Measurements from ENCODE around the gene BMI1.

DNA sequence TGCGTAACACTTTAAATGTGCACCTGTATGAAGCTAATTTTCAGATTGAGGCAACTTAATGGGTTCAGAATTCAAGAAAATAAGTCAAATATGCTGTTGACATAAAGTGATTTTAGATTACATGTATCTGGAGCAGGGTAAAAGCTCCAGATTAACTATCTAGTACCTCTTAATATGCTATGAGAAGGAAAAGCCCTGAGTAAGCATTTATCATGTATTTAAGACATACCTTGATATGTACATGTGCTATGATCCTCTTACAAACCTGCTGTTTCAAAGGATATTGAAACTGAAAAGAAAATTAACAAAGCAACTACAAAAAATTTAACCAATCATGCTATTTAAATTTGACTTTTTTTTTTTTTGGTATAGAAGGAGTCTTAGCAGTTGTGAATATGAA, 28.9 kb downstream of the BMI1 start:
- TF ChIP-seq, protein P1, sequence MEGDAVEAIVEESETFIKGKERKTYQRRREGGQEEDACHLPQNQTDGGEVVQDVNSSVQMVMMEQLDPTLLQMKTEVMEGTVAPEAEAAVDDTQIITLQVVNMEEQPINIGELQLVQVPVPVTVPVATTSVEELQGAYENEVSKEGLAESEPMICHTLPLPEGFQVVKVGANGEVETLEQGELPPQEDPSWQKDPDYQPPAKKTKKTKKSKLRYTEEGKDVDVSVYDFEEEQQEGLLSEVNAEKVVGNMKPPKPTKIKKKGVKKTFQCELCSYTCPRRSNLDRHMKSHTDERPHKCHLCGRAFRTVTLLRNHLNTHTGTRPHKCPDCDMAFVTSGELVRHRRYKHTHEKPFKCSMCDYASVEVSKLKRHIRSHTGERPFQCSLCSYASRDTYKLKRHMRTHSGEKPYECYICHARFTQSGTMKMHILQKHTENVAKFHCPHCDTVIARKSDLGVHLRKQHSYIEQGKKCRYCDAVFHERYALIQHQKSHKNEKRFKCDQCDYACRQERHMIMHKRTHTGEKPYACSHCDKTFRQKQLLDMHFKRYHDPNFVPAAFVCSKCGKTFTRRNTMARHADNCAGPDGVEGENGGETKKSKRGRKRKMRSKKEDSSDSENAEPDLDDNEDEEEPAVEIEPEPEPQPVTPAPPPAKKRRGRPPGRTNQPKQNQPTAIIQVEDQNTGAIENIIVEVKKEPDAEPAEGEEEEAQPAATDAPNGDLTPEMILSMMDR (IDR thresholded peaks at IDR 0.05), result no peak
- TF ChIP-seq TEAD4 (CRISPR knock-in tag; IDR thresholded peaks at IDR 0.05) (no peak), TCF7 (CRISPR knock-in tag; IDR thresholded peaks at IDR 0.05; ENCODE audit: low read depth) (no peak), ZNF121 (CRISPR knock-in tag; IDR thresholded peaks at IDR 0.05) (no peak)
- TF ChIP-seq, protein P2, sequence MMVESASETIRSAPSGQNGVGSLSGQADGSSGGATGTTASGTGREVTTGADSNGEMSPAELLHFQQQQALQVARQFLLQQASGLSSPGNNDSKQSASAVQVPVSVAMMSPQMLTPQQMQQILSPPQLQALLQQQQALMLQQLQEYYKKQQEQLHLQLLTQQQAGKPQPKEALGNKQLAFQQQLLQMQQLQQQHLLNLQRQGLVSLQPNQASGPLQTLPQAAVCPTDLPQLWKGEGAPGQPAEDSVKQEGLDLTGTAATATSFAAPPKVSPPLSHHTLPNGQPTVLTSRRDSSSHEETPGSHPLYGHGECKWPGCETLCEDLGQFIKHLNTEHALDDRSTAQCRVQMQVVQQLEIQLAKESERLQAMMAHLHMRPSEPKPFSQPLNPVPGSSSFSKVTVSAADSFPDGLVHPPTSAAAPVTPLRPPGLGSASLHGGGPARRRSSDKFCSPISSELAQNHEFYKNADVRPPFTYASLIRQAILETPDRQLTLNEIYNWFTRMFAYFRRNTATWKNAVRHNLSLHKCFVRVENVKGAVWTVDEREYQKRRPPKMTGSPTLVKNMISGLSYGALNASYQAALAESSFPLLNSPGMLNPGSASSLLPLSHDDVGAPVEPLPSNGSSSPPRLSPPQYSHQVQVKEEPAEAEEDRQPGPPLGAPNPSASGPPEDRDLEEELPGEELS (CRISPR knock-in tag; IDR thresholded peaks at IDR 0.05), result no peak
